Effector memory CD4-positive, alpha-beta T cell (primary cell): Measurements from ENCODE around the gene ZMYND8.

Experiments used
- DNase-seq, 3 donors: peaks; one replicate each; pipeline ENCODE4 v3.0.0-alpha.2; 2020
- H3K27ac ChIP-seq: 2 replicates; pipeline ENCODE4 v1.7.0; 2013; ENCODE audit warnings: mild to moderate bottlenecking, low read length, moderate library complexity; ENCODE audit not compliant: insufficient read depth, poor library complexity, severe bottlenecking
- H3K27me3 ChIP-seq: replicated peaks from 2 replicates; pipeline ENCODE4 v1.7.0; 2013; ENCODE audit warnings: mild to moderate bottlenecking, low read length; ENCODE audit not compliant: insufficient read depth, control insufficient read depth, poor library complexity, severe bottlenecking
- H3K36me3 ChIP-seq: 2 replicates; pipeline ENCODE4 v1.7.0; 2013; ENCODE audit warnings: mild to moderate bottlenecking, low read length, moderate library complexity; ENCODE audit not compliant: control insufficient read depth, insufficient read depth
- H3K4me1 ChIP-seq: 2 replicates; pipeline ENCODE4 v1.7.0; 2013; ENCODE audit warnings: low read length, mild to moderate bottlenecking; ENCODE audit not compliant: control insufficient read depth, insufficient read depth, poor library complexity, severe bottlenecking
- H3K4me3 ChIP-seq: 2 replicates; pipeline ENCODE4 v1.7.0; 2013; ENCODE audit warnings: low read length, low read depth, mild to moderate bottlenecking; ENCODE audit not compliant: insufficient read depth, poor library complexity, severe bottlenecking
- H3K9me3 ChIP-seq: 2 replicates; pipeline ENCODE4 v1.7.0; 2013; ENCODE audit warnings: mild to moderate bottlenecking, low read length, moderate library complexity; ENCODE audit not compliant: control insufficient read depth

ZMYND8 gene

DNA sequence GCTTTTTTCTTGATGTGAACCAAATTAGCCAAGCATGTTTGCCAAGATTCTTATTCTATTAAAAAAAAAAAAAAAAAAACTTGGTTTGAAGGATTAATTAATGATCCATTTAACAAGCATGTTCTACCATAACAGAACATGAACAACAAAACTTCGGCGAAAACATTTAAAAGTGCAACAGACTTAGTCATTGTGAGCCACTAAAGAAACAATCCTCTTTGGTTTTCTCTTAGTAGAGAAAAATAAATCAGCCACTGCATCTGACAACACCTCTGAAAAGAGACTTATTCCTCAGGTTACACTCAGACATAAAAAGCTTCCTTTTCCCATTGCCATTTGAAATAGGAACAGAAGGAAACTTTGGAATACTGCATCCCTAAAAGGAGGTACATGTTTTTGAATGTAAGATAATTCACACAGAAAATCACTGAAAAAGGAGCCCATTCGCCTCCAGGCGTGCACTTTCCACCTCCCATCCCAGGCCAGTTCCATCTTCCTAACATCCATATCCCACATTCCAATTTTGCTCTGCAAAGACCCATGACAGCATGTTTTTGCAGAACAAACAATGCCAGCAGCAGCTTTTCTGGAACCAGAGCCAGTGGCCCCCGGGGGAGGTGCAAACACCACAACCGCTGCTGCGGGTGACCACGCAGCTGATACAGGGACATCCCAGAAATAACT lies 79.5 kb downstream of the ZMYND8 start:
- no peak overlapping the region for H3K27ac ChIP-seq
- H3K27me3 ChIP-seq = no peaks in the 10 kb centered on the region
- peaks cover 32% of the 10 kb centered on the region for H3K36me3 ChIP-seq
- no peaks in the 10 kb centered on the region for H3K4me1 ChIP-seq
- H3K4me3 ChIP-seq = no peak overlapping the region
- no peak for DNase-seq
- no peaks in the 10 kb centered on the region for H3K9me3 ChIP-seq

DNA sequence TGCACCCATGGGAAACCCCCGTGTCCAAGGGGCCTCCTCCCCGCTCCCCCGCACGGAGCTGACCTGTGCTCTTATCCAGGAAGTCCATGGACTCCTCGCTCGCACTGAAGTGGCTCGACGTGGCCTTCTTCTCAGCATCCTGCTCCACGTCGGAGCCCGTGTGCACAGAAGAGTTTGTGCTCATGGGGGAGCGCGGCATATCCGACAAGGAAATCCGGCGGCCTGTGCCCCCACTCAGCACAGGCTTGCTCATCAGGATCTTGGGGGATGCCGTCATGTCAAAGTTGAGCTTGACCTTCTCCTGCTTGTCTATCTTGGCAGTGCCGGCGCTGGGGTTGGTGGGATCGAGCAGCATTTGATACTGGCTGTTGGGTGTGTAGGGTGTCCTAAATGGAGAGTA lies 80.2 kb downstream of the ZMYND8 start:
- no peaks in the 10 kb centered on the region for H3K27me3 ChIP-seq
- H3K9me3 ChIP-seq = no peaks in the 10 kb centered on the region
- H3K4me1 ChIP-seq = no peaks in the 10 kb centered on the region
- H3K27ac ChIP-seq = no peak overlapping the region
- DNase-seq = no peak
- no peak overlapping the region for H3K4me3 ChIP-seq
- H3K36me3 ChIP-seq = peaks cover 25% of the 10 kb centered on the region

DNA sequence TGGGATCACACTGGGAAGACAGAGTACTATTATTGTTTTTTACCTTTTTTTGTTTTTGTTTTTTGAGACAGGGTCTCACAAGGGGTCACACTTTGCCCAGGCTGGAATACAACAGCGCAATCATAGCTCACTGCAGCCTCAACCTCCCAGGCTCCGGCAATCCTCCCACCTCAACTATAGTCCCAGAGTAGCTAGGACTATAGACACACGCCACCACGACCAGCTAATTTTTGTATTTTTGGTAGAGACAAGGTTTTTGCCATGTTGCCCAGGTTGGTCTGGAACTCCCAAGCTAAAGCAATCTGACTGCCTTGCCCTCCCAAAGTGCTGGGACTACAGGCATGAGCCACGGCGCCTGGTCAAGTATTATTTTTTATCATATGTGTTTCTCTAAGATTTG lies 81.0 kb downstream of the ZMYND8 start:
- no peak for DNase-seq
- H3K27me3 ChIP-seq = no peaks in the 10 kb centered on the region
- H3K4me3 ChIP-seq = no peak overlapping the region
- no peaks in the 10 kb centered on the region for H3K9me3 ChIP-seq
- H3K36me3 ChIP-seq = peaks cover 21% of the 10 kb centered on the region
- H3K27ac ChIP-seq = no peak overlapping the region
- H3K4me1 ChIP-seq = no peaks in the 10 kb centered on the region

DNA sequence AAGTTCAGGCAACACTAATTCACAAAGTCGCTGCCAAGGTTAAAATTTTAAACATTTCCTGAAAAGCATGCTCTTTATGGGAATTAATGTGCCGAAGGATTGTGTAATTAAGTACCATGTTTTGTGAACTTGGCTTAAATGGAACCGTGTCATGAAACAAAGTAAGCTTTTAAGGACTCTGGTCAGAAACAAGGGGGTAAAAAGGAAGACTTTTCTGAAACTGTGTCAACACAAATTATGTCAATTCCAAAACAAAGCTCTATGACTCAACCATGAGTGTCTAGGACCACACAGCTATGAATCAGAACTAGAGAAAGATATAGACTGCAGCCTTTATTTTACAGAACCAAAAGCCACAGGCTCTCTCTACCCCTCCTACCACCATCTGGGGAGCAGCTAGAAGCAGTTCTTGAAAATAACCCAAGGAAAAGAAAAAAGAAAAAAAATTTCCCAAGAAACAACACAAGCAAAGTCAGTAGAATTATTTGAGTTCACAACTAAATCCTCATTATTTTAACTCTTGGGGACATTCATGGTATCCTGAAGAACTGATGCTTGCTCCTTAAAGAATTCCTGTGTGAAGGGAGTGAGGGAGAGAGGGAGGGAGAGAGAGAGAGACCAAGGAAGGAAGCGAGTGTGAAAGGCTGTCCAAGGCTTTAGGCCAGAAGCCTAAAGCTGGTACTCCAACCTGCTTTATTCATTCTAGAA lies 81.9 kb downstream of the ZMYND8 start:
- no peaks in the 10 kb centered on the region for H3K9me3 ChIP-seq
- H3K36me3 ChIP-seq = peaks cover 21% of the 10 kb centered on the region
- H3K4me1 ChIP-seq = no peaks in the 10 kb centered on the region
- no peak for DNase-seq
- H3K27me3 ChIP-seq = no peaks in the 10 kb centered on the region
- H3K27ac ChIP-seq = no peak overlapping the region
- no peak overlapping the region for H3K4me3 ChIP-seq

DNA sequence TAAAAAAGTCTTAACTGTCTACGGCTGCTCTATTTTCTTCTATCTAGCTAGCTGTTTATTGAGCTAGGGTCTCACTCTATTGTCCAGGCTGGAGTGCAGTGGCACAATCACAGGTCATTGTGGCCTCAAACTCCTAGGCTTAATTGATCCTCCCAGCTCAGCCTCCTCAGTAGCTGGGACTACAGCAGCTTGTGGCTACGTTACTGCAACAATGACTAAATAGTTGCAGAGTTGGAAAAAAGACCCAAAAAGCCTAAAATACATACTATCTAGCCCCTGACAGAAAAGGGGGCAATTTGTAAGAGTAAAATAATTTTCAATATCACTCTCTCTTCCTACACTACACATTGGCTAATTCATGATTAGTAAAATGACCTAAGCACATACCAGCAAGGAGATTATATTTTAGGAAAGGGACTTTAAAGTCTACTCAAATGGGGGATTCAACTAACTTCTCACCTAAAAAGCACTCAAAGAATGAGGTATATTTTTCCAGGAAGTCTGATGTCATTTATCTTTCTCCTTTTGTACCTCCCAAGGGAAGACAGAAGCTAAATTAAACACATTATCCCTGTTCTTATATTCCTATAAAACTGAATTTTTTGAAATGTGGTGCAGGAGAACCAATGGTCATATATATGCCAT lies 82.8 kb downstream of the ZMYND8 start:
- H3K27me3 ChIP-seq = no peaks in the 10 kb centered on the region
- no peak for DNase-seq
- peaks cover 21% of the 10 kb centered on the region for H3K36me3 ChIP-seq
- H3K27ac ChIP-seq = no peak overlapping the region
- no peak overlapping the region for H3K4me3 ChIP-seq
- no peaks in the 10 kb centered on the region for H3K4me1 ChIP-seq
- no peaks in the 10 kb centered on the region for H3K9me3 ChIP-seq

DNA sequence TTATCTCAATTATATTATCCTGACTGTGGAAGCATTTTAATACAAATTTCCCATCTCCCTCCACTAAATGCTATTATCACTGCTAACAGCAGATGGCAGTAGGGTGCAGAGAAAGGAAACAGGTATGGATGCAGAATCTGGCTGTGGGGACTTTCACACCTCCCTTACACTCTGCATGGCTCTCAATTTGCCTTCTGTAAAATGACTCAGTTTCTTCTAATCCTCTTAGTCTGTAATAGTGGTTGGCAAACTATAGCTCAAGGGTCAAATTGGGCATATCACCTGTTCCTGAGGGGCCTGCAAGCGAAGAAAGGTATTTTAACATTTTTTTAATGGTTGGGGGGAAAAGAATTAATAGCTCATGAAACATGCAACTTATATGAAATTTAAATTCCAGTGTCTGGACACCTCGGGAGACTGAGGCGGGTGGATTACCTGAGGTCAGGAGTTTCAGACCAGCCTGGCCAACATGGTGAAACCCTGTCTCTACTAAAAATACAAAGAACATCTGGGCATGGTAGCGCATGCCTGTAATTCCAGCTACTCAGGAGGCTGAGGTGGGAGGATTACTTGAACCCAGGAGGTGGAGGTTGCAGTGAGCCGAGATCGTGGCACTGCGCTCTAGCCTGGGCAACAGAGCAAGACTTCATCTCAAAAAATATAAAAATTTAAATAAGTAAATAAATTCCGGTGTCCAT lies 83.5 kb downstream of the ZMYND8 start:
- Histone ChIP-seq H3K36me3 (peaks cover 17% of the 10 kb centered on the region), H3K27ac (no peak overlapping the region), H3K27me3 (no peaks in the 10 kb centered on the region), H3K9me3 (no peaks in the 10 kb centered on the region), H3K4me1 (no peaks in the 10 kb centered on the region), H3K4me3 (no peak overlapping the region)
- peak in 1 of 3 donors; percentile 18 for DNase-seq

DNA sequence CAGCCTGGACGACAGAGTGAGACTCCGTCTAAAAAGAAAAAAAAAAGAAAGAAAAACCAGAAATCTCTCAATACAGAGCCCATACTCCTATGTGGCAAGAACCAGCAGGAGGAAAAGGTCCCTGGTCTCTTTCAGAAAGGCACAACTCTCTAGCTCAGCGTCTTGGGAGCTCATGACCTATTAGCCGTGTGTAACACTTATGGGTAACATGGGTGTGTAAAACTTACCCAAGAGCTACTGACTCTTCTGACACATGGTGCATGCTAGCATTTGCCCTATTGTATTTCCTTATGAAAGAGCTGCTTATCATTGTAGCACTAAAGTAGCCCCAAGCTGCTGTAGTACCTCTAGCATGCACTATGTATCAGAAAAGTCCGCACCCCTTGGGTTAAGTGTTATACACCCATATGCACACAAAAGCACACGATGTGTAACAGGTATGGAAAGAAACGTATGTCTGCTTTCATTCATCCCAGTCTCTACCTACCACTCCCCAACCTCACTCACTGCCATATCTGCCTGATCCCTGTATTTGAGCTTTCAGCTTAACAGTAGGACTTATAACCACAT lies 85.4 kb downstream of the ZMYND8 start:
- Histone ChIP-seq H3K4me3 (no peak overlapping the region), H3K4me1 (no peaks in the 10 kb centered on the region), H3K27ac (no peak overlapping the region), H3K9me3 (no peaks in the 10 kb centered on the region), H3K27me3 (no peaks in the 10 kb centered on the region), H3K36me3 (peaks cover 15% of the 10 kb centered on the region)
- no peak for DNase-seq

DNA sequence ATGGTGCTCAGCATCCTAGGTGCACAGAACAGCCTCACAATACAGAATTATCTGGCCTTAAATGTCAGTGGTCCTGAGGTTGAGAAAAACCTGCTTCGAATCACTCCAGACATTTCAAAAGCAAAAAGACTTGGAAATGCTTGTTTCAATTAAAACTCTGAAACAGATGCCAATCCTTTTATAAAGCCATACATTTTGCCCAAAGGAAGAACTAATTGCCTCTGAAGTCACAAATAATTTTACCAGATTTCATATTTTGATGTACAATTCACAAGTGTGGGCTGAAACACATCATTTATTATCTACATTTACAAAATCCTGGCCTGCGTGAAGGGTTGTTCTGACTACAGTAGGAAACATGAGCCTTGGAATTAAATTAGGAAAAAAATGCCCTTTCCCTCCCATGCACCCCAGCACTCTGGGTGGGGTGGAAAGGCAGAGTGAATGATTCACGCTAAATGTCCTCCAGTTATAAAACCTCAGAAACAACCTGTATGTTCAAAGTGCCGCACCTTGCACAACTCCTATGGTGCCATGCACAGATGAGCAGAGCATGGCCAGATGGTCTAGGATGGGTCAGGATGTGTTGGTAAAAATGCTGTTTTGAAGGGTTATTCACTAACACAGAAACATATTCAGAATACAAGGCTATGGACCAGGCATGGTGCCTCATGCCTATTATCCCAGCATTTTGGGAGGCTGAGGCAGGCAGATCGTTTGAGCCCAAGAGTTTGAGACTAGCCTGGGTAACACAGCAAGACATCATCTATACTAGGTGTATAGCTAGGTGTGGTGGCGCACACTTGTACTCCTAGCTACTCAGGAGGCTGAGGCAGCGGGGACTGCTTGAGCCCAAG lies 87.0 kb downstream of the ZMYND8 start:
- no peak overlapping the region for H3K27ac ChIP-seq
- H3K4me1 ChIP-seq = no peaks in the 10 kb centered on the region
- H3K9me3 ChIP-seq = no peaks in the 10 kb centered on the region
- H3K27me3 ChIP-seq = no peaks in the 10 kb centered on the region
- no peak for DNase-seq
- H3K4me3 ChIP-seq = no peak overlapping the region
- peaks cover 11% of the 10 kb centered on the region for H3K36me3 ChIP-seq

DNA sequence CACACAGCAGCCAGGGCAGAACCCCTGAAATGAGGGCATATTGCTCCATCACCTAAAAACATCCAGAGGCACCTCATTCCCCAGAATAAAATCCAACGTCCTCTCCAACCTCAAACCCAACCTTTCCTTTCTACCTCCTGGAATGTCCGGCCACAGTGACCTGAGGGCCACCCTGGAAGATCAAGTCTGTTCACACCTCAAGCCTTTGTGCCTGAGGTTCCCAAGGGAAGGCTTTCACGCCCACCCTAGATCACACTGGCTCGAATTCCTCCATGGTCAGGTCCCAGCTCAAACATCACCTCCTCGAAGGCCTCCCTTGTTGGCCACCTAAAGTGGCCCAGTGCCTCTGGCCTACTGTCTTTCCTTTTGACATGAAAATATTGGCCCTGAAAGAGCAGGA lies 88.9 kb downstream of the ZMYND8 start:
- Histone ChIP-seq H3K36me3 (peaks cover 22% of the 10 kb centered on the region), H3K4me1 (no peaks in the 10 kb centered on the region), H3K9me3 (no peaks in the 10 kb centered on the region), H3K27ac (no peak overlapping the region), H3K4me3 (no peak overlapping the region), H3K27me3 (no peaks in the 10 kb centered on the region)
- no peak for DNase-seq
